Endothelial cell of umbilical vein (primary cell): ENCODE data around the gene MT1X. TPM values are rescaled to one million over a fixed set of nuclear protein-coding genes. Genes with fewer than 3 reads are reported as not detected.

Source experiments
- Bru-seq: library from RNA; stranded (reverse); fragments of 400-500 nt; gene quantifications from one replicate; lab custom pipeline; 2021; lab: Mats Ljungman, UMichigan
- BruChase-seq, 2 experiments: library from RNA; stranded (reverse); fragments of 400-500 nt; gene quantifications; one replicate each; lab custom pipeline; 2021; lab: Mats Ljungman, UMichigan
- BruUV-seq: library from RNA; stranded (reverse); fragments of 400-500 nt; replicated peaks from 2 replicates; lab custom pipeline; 2021; lab: Mats Ljungman, UMichigan
- CTCF ChIA-PET: fragments of 300-600, 350-600 bp; sonication (Branson Sonifier 250); formaldehyde crosslinking; loops from one replicate; lab custom pipeline; 2021; ENCODE audit warnings: antibody characterized with exemption, inconsistent platforms; lab: Charles Lee
- POLR2A ChIA-PET: fragments of 300-600, 350-600 bp; sonication (Branson Sonifier 250); formaldehyde crosslinking; loops from one replicate; lab custom pipeline; 2021; ENCODE audit warnings: antibody characterized with exemption, inconsistent platforms; lab: Charles Lee
- DNase-seq: peaks from one replicate; pipeline ENCODE4 v3.0.0-alpha.2; 2011; ENCODE audit warnings: low read depth, low spot score
- FAIRE-seq: peaks from 2 replicates; lab custom pipeline; 2011; peaks lifted over from hg19 to GRCh38; lab: Jason Lieb, UNC
- H2AFZ ChIP-seq: 2 replicates; pipeline ENCODE4 v1.6.0; 2012; ENCODE audit warnings: low read depth, low read length, control low read depth, inconsistent platforms
- H3K27ac ChIP-seq: 2 replicates; pipeline ENCODE4 v1.5.1; 2011; ENCODE audit warnings: low read depth, mild to moderate bottlenecking, control low read depth, low read length, moderate library complexity; ENCODE audit not compliant: insufficient read depth
- H3K27me3 ChIP-seq, 2 experiments: 2 replicates each; pipeline versions ENCODE4 v1.6.0 to v1.6.1; 2011; ENCODE audit warnings: low read length in 2 of 2, mixed read lengths in 1 of 2; ENCODE audit not compliant: control insufficient read depth in 2 of 2, insufficient read depth in 2 of 2
- H3K36me3 ChIP-seq, 2 experiments: 2 replicates in 1 of 2; 3 replicates in 1 of 2; pipeline ENCODE4 v1.5.1; 2011; ENCODE audit warnings: low read length in 2 of 2, mild to moderate bottlenecking in 1 of 2, moderate library complexity in 1 of 2; ENCODE audit not compliant: control insufficient read depth in 2 of 2, insufficient read depth in 2 of 2; ENCODE audit errors: extremely low read depth in 1 of 2
- H3K4me1 ChIP-seq: 3 replicates; pipeline ENCODE4 v1.5.1; 2011; ENCODE audit warnings: mild to moderate bottlenecking, low read length; ENCODE audit not compliant: control insufficient read depth, insufficient read depth; ENCODE audit errors: extremely low read depth
- H3K4me2 ChIP-seq: 2 replicates; pipeline ENCODE4 v1.6.1; 2011; ENCODE audit warnings: low read length, control low read depth, mixed read lengths; ENCODE audit not compliant: insufficient read depth
- H3K4me3 ChIP-seq, 3 experiments: fragments of 200-600 bp in 1 of 3; sonication (generic), shearing (Covaris generic) in 1 of 3; replicated peaks in 1 of 3; 2 replicates each; pipeline ENCODE4 v1.5.1; 2011 to 2016; ENCODE audit warnings: control low read depth in 3 of 3, low read length in 3 of 3, mild to moderate bottlenecking in 2 of 3, inconsistent platforms in 1 of 3, low read depth in 1 of 3, moderate library complexity in 1 of 3; ENCODE audit not compliant: insufficient read depth in 1 of 3
- H3K79me2 ChIP-seq: 2 replicates; pipeline ENCODE4 v1.6.0; 2012; ENCODE audit warnings: low read length, inconsistent platforms; ENCODE audit not compliant: control insufficient read depth, insufficient read depth
- H3K9ac ChIP-seq: replicated peaks from 2 replicates; pipeline ENCODE3; 2011; ENCODE audit warnings: low read length, control low read depth; ENCODE audit not compliant: insufficient read depth; ENCODE audit errors: extremely low read depth
- H3K9me1 ChIP-seq: replicated peaks from 3 replicates; pipeline ENCODE4 v1.6.0; 2011; ENCODE audit warnings: mild to moderate bottlenecking, low read length; ENCODE audit not compliant: control insufficient read depth, insufficient read depth; ENCODE audit errors: extremely low read depth
- H3K9me3 ChIP-seq: replicated peaks from 2 replicates; pipeline ENCODE4 v1.5.1; 2012; ENCODE audit warnings: low read length, inconsistent platforms; ENCODE audit not compliant: control insufficient read depth, insufficient read depth
- H4K20me1 ChIP-seq: replicated peaks from 2 replicates; pipeline ENCODE3; 2011; ENCODE audit warnings: mild to moderate bottlenecking, low read length; ENCODE audit not compliant: control insufficient read depth, insufficient read depth; ENCODE audit errors: extremely low read depth
- EZH2 ChIP-seq: IDR thresholded peaks from 2 replicates; pipeline ENCODE4 v1.6.1; 2012; ENCODE audit warnings: borderline replicate concordance, low read depth, mild to moderate bottlenecking, moderate library complexity, low read length, inconsistent platforms; ENCODE audit not compliant: severe bottlenecking
- FOS ChIP-seq: IDR thresholded peaks from 2 replicates; pipeline ENCODE4 v1.6.1; 2011; ENCODE audit warnings: mild to moderate bottlenecking, low read length, moderate library complexity, borderline replicate concordance; ENCODE audit not compliant: insufficient read depth
- GATA2 ChIP-seq: IDR thresholded peaks from 2 replicates; pipeline ENCODE4 v1.7.0; 2011; ENCODE audit warnings: low read depth, mild to moderate bottlenecking, moderate library complexity, mixed read lengths, low read length; ENCODE audit not compliant: insufficient read length, insufficient read depth
- JUN ChIP-seq: IDR thresholded peaks from 2 replicates; pipeline ENCODE4 v1.6.1; 2011; ENCODE audit warnings: borderline replicate concordance, low read depth; ENCODE audit not compliant: insufficient read length, insufficient read depth
- MYC ChIP-seq: IDR thresholded peaks from one replicate; pipeline ENCODE4 v1.6.1; 2011; ENCODE audit warnings: mild to moderate bottlenecking, low read depth, low read length
- POLR2A ChIP-seq: IDR thresholded peaks from 2 replicates; pipeline ENCODE4 v1.6.1; 2012; ENCODE audit warnings: low read depth, mild to moderate bottlenecking, control low read depth, low read length
- POLR2AphosphoS5 ChIP-seq: IDR thresholded peaks from 2 replicates; pipeline ENCODE4 v1.6.1; 2012; ENCODE audit warnings: low read depth, mild to moderate bottlenecking, control low read depth, low read length, moderate library complexity; ENCODE audit not compliant: insufficient read depth
- dilution Hi-C: fragments of 300-500 bp; cut with MboI; formaldehyde crosslinking; loops from one replicate; pipeline ENCODE4 v1.15.0; 2019; ENCODE audit warnings: low sequenced_read_pairs; ENCODE audit not compliant: extremely low pct_ligation_motif_present
- intact Hi-C: fragments of 100-400 bp; cut with micrococcal nuclease; formaldehyde crosslinking; loops from one replicate; pipeline ENCODE4 v1.10.0; 2022
- long read RNA-seq: library from polyadenylated mRNA; stranded (forward); transcript quantifications from one replicate; pipeline ENCODE4 v2.0.0, GENCODE V29; 2021
- polyA minus RNA-seq, 3 experiments: library from RNA; depleted of rRNA, polyadenylated mRNA; stranded (reverse); fragments of >200 nt; gene quantifications; 1 replicate in 1 of 3; 2 replicates in 2 of 3; pipeline ENCODE4 v1.2.3, GENCODE V29; 2011
- polyA plus RNA-seq, 4 experiments: library from polyadenylated mRNA; depleted of rRNA in 3 of 4; stranded (reverse) in 3 of 4; unstranded in 1 of 4; fragments of >200 nt; gene quantifications; 2 replicates each; pipeline versions ENCODE4 v1.2.1 to v1.2.3, GENCODE V29; 2011 to 2012; ENCODE audit warnings: missing spikeins in 1 of 4
- total RNA-seq: library from RNA; stranded (reverse); gene quantifications from 2 replicates; pipeline ENCODE4 v1.2.3, GENCODE V29; 2021
- TF ChIP-seq, protein P1 (sequence below): IDR thresholded peaks from 2 replicates; pipeline ENCODE4 v1.6.1; 2011; ENCODE audit not compliant: insufficient read depth, insufficient read length
- TF ChIP-seq, protein P2 (sequence below), 2 donors: IDR thresholded peaks; 1 replicate in 1 of 2; 2 replicates in 1 of 2; pipeline ENCODE4 v1.5.1; 2011; ENCODE audit warnings: low read length in 2 of 2, mild to moderate bottlenecking in 2 of 2, moderate library complexity in 2 of 2, control low read depth in 1 of 2, inconsistent platforms in 1 of 2, low read depth in 1 of 2; ENCODE audit not compliant: insufficient read depth in 1 of 2; ENCODE audit errors: extremely low read depth in 1 of 2

The MT1X gene
- total RNA-seq (15.6 and 19.2 TPM in 2 replicates), polyA plus RNA-seq (46.7 and 73.6 TPM in 2 replicates), polyA minus RNA-seq (17.9 and 45.3 TPM in 2 replicates), Bru-seq, nascent RNA (percentile 57 among the genes with signal in this experiment), BruChase-seq, experiment 1, labeled RNA remaining after a 6-hour chase (percentile 38 among the genes with signal in this experiment), BruChase-seq, experiment 2, labeled RNA remaining after a 2-hour chase (percentile 31 among the genes with signal in this experiment)
- 43.6 and 70.2 TPM in 2 replicates for polyA plus RNA-seq (2011; cell fraction: cytosol; rRNA removed)
- polyA plus RNA-seq (2011; cell fraction: nucleus; rRNA removed): 14.6 and 17.1 TPM in 2 replicates
- polyA plus RNA-seq (2012): 31.4 and 55.7 TPM in 2 replicates
- polyA minus RNA-seq (2011; cell fraction: cytosol; rRNA and poly(A)+ RNA removed): 21.5 TPM
- polyA minus RNA-seq (2011; cell fraction: nucleus; rRNA and poly(A)+ RNA removed): 5.0 and 5.4 TPM in 2 replicates
- long read RNA-seq, transcript MT1X-201 (3 exons, 450 nt): major isoform, 34 of 37 reads
- long read RNA-seq, partial matches to known transcripts: 0 of 37 reads
- long read RNA-seq, other reads (novel, unspliced or antisense): 3 of 37 reads

DNA sequence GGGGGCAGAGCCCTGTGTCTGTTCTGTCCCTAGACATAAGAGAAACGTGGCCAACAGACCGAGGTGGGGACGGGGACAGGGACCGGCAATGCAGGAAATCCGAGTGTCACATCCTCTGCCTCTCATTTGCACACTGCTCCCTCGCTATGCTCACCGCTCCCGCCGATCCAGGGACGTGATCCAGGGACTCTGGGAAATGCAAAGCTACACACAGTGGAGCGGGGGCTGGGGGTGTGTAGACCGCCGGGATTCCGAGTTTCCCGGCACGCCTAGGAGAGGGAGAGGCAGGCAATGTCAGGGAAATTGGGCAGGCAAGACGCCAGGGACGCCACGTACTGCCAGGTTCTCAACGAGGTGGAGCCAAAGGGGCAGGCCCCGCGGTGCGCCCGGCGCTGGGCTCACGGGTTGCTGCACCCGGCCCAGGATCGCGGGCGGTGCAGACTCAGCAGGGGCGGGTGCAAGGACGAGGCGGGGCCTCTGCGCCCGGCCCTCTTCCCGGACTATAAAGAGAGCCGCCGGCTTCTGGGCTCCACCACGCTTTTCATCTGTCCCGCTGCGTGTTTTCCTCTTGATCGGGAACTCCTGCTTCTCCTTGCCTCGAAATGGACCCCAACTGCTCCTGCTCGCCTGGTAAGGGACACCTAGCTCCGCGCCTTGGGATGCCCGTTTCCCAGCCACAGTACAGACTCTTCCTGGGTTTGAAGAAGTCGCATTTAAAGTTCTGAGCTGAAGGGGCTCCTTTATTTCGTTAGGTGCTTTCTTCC is at the start of gene MT1X:
Gene MT1X (plus strand): TSS at position 532 of the 764 bp plus-strand sequence. CDS start 71 bp downstream, at position 603.
- peak within 1 kb of the TSS; percentile 19 for H3K27ac ChIP-seq
- no TSS peak for BruUV-seq
- DNase-seq (peak; percentile 75), FAIRE-seq (peak; percentile 98)
- no peaks in the 10 kb centered on the region for H3K36me3 ChIP-seq
- peaks cover 0 to 3% of the 10 kb centered on the region in 2 experiments for H3K27me3 ChIP-seq
- intact Hi-C loops: loop anchor here (1.0 to 2.0 kb wide), 3 partner anchors 43 to 75 kb away; partner anchors contain the start of gene MT1A
- H3K9me1 ChIP-seq: no peaks in the 10 kb centered on the region
- no peaks in the 10 kb centered on the region for H3K9me3 ChIP-seq
- H3K9ac ChIP-seq: peak within 1 kb of the TSS; percentile 84
- TF ChIP-seq, protein P1, sequence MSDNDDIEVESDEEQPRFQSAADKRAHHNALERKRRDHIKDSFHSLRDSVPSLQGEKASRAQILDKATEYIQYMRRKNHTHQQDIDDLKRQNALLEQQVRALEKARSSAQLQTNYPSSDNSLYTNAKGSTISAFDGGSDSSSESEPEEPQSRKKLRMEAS: peak; percentile 20
- no peak for TF ChIP-seq GATA2
- TF ChIP-seq POLR2A: peak; percentile 95
- no peak for TF ChIP-seq JUN
- no peak for TF ChIP-seq FOS
- TF ChIP-seq POLR2AphosphoS5: peak; percentile 88
- TF ChIP-seq MYC: no peak
- TF ChIP-seq, protein P2, sequence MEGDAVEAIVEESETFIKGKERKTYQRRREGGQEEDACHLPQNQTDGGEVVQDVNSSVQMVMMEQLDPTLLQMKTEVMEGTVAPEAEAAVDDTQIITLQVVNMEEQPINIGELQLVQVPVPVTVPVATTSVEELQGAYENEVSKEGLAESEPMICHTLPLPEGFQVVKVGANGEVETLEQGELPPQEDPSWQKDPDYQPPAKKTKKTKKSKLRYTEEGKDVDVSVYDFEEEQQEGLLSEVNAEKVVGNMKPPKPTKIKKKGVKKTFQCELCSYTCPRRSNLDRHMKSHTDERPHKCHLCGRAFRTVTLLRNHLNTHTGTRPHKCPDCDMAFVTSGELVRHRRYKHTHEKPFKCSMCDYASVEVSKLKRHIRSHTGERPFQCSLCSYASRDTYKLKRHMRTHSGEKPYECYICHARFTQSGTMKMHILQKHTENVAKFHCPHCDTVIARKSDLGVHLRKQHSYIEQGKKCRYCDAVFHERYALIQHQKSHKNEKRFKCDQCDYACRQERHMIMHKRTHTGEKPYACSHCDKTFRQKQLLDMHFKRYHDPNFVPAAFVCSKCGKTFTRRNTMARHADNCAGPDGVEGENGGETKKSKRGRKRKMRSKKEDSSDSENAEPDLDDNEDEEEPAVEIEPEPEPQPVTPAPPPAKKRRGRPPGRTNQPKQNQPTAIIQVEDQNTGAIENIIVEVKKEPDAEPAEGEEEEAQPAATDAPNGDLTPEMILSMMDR (IDR thresholded peaks at IDR 0.05; ENCODE audit: extremely low read depth in 1 of 2, insufficient read depth in 1 of 2, low read depth in 1 of 2, low read length in 2 of 2): no peak
- no peak for TF ChIP-seq EZH2
- ChIA-PET POLR2A (interaction anchor here (1.1 kb wide), 1 partner anchor 57 kb away, joined by 3 read pairs; the partner anchor contains the start of gene MT1E), CTCF (interaction anchor here (1.0 to 2.1 kb wide), 4 partner anchors 20 to 78 kb away, joined by 3 to 12 read pairs (median 6); no protein-coding TSS in a partner anchor)
- H3K4me1 ChIP-seq: peaks cover 10% of the 10 kb centered on the region
- no peaks in the 10 kb centered on the region for H3K79me2 ChIP-seq
- peak within 1 kb of the TSS; percentile 25 to 63 (median 37) for H3K4me3 ChIP-seq
- peak within 1 kb of the TSS; percentile 96 for H2AFZ ChIP-seq
- dilution Hi-C loops: no loop called here
- peak within 1 kb of the TSS; percentile 72 for H3K4me2 ChIP-seq
- H4K20me1 ChIP-seq: no peaks in the 10 kb centered on the region
